HUES64 (cell line): ENCODE results near the gene CCDC91. TPM values are rescaled to one million over a fixed set of nuclear protein-coding genes. Genes with fewer than 3 reads are reported as not detected.

Experiments used
- H3K27ac ChIP-seq: 2 replicates; pipeline ENCODE4 v1.7.0; 2013; ENCODE audit warnings: low read depth, low read length, inconsistent platforms
- H3K27me3 ChIP-seq: 2 replicates; pipeline ENCODE4 v1.6.1; 2013; ENCODE audit warnings: mild to moderate bottlenecking, low read length; ENCODE audit not compliant: insufficient read depth
- H3K36me3 ChIP-seq: 2 replicates; pipeline ENCODE4 v1.6.1; 2013; ENCODE audit warnings: mild to moderate bottlenecking, low read length; ENCODE audit not compliant: insufficient read depth
- H3K4me1 ChIP-seq: 2 replicates; pipeline ENCODE4 v1.6.1; 2013; ENCODE audit warnings: mild to moderate bottlenecking, low read length, moderate library complexity; ENCODE audit not compliant: insufficient read depth
- H3K4me3 ChIP-seq: 2 replicates; pipeline ENCODE4 v1.5.1; 2013; ENCODE audit warnings: mild to moderate bottlenecking, low read length, moderate library complexity
- H3K9ac ChIP-seq: 2 replicates; pipeline ENCODE4 v1.6.1; 2013; ENCODE audit warnings: mild to moderate bottlenecking, low read depth, low read length
- H3K9me3 ChIP-seq: 2 replicates; pipeline ENCODE4 v1.6.1; 2013; ENCODE audit warnings: low read depth, low read length; ENCODE audit not compliant: insufficient read depth
- WGBS: fragments of 150-250, 120-280 bp; methylation state at CpG from one replicate; pipeline ENCODE4 v1.1.7; 2013; ENCODE audit warnings: missing lambda C conversion rate; 5-methylcytosine and 5-hydroxymethylcytosine counted together
- polyA plus RNA-seq, 2 experiments: library from polyadenylated mRNA; stranded (reverse); fragments of 50-300 nt; gene quantifications; one replicate each; pipeline ENCODE4 v1.2.3, GENCODE V29; 2013

Gene CCDC91, protein sequence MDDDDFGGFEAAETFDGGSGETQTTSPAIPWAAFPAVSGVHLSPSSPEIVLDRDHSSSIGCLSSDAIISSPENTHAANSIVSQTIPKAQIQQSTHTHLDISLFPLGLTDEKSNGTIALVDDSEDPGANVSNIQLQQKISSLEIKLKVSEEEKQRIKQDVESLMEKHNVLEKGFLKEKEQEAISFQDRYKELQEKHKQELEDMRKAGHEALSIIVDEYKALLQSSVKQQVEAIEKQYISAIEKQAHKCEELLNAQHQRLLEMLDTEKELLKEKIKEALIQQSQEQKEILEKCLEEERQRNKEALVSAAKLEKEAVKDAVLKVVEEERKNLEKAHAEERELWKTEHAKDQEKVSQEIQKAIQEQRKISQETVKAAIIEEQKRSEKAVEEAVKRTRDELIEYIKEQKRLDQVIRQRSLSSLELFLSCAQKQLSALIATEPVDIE
- polyA plus RNA-seq (2013, experiment 1 of 2), result 14.5 TPM
- polyA plus RNA-seq (2013, experiment 2 of 2), result 18.5 TPM

DNA sequence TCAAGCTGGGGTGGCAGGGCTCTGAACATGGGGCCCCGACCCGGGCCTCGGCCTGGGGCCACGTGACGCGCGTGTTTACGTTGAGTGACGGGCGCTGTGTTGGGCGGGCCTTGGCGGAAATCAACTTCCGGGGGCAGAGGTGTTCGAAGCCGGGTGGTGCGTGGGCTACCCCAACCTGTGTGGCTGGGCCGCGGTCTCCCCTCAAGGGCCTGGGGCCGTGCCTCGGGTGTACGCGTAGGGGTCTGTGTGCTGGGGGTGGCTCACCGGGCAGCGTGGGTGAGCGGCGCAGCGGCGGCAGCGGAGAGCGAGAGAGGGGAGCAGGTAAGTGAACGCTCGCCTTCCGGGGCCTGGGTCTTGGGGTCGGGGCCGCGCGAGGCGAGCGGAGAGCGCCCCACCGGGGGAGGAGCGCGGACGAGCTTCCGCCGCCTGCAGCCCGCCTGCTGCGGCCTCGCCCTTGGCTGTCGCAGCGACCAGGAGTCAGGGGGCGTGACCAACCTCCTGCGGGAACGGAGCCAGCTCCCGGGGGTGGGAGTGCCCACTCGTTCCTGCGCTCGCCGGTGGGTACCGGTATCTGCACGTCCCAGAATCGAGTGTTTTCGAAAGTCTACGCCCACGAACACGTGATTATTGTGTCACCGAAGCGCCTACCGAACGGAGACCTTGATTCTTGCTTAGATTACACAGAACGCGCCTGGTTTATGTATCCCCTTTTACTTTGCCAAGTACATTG is at the start of gene CCDC91:
TSS of gene CCDC91 (plus strand) at position 136 of the 730 bp plus-strand sequence. CDS start 66,760 bp downstream, outside the sequence.
- no peaks in the 10 kb centered on the region for H3K27me3 ChIP-seq
- no peaks in the 10 kb centered on the region for H3K36me3 ChIP-seq
- peak within 1 kb of the TSS; percentile 88 for H3K9ac ChIP-seq
- H3K9me3 ChIP-seq, result no peaks in the 10 kb centered on the region
- peaks cover 5% of the 10 kb centered on the region; the same call in 1 of the 2 replicates for H3K4me1 ChIP-seq
- peak within 1 kb of the TSS; percentile 25 for H3K27ac ChIP-seq
- peak within 1 kb of the TSS; percentile 98 for H3K4me3 ChIP-seq
- under 1% methylated on average over 72 of the region's 72 CpGs for WGBS

- WGBS, result 92% methylated on average over 8 of the region's 8 CpGs
- H3K36me3 ChIP-seq, result no peaks in the 10 kb centered on the region
Observed at GRCh38 chr12:28144059-28144458, 46.2 kb upstream of the CCDC91 start.

DNA sequence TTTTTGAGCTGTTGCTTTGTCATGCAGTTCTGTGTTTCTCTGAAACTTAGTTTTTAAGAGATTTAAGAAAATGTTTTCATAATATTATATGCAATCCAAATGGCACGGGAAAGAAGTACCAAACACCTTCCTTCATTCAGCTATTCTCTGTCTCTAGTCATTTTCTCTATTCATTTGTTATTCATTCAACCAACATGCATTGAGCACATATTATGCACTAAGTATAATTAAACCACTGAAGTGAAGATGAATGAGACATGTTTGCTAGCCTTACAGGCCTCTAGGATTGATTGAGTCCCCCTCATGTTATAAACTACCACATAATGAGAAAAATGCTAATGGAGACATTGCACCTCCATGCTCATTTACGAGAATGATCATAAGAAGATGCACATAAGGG is 45.7 kb upstream of the CCDC91 start:
- Histone ChIP-seq H3K4me1 (no peaks in the 10 kb centered on the region), H3K4me3 (no peak overlapping the region), H3K9me3 (no peaks in the 10 kb centered on the region), H3K9ac (no peak overlapping the region), H3K27ac (no peak overlapping the region), H3K36me3 (no peaks in the 10 kb centered on the region), H3K27me3 (no peaks in the 10 kb centered on the region)
- WGBS, result 100% methylated on average over 2 of the region's 2 CpGs

More at GRCh38 chr12:28144059-28144458, 46.2 kb upstream of the CCDC91 start:
- Histone ChIP-seq H3K4me1 (no peaks in the 10 kb centered on the region), H3K27me3 (no peaks in the 10 kb centered on the region), H3K4me3 (no peak overlapping the region), H3K9me3 (no peaks in the 10 kb centered on the region), H3K27ac (no peak overlapping the region), H3K9ac (no peak overlapping the region)

DNA sequence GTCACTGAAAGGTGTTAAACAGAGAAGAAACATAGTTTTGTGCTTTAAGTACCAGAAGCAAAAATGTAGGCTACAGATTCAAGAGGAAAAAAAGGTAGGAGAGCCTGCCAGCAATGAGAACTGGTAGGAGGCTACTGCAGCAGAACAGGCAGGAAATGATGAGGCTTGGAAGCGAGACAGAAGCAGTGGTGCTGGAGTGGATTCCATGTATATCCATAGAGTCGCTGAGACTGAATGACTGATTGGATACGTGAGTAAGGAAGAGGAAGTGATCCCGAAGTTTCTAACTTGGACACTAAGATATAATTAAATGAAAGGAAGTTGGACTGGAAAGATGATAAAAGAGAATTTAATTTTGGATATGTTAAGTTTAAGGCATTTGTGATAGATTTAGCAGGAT is 45.0 kb upstream of the CCDC91 start:
- no peaks in the 10 kb centered on the region for H3K27me3 ChIP-seq
- no peak overlapping the region for H3K4me3 ChIP-seq
- H3K36me3 ChIP-seq, result no peaks in the 10 kb centered on the region
- 95% methylated on average over 4 of the region's 4 CpGs for WGBS
- H3K4me1 ChIP-seq, result no peaks in the 10 kb centered on the region
- no peak overlapping the region for H3K9ac ChIP-seq
- H3K27ac ChIP-seq, result no peak overlapping the region
- H3K9me3 ChIP-seq, result no peaks in the 10 kb centered on the region

- Histone ChIP-seq H3K27ac (no peak overlapping the region), H3K9ac (no peak overlapping the region), H3K36me3 (no peaks in the 10 kb centered on the region), H3K9me3 (no peaks in the 10 kb centered on the region), H3K27me3 (no peaks in the 10 kb centered on the region), H3K4me1 (no peaks in the 10 kb centered on the region), H3K4me3 (no peak overlapping the region)
- 83% methylated on average over 1 of the region's 3 CpGs for WGBS
Observed at GRCh38 chr12:28149279-28149678, 41.0 kb upstream of the CCDC91 start.

GRCh38 chr12:28156362-28156761 is 33.9 kb upstream of the CCDC91 start:
- no peak overlapping the region for H3K27ac ChIP-seq
- WGBS, result 89% methylated on average over 1 of the region's 1 CpG
- H3K4me3 ChIP-seq, result no peak overlapping the region
- no peaks in the 10 kb centered on the region for H3K9me3 ChIP-seq
- no peak overlapping the region for H3K9ac ChIP-seq
- no peaks in the 10 kb centered on the region for H3K36me3 ChIP-seq
- no peaks in the 10 kb centered on the region for H3K27me3 ChIP-seq
- H3K4me1 ChIP-seq, result no peaks in the 10 kb centered on the region

GRCh38 chr12:28156804-28157203 is 33.5 kb upstream of the CCDC91 start:
- H3K9ac ChIP-seq, result no peak overlapping the region
- no peaks in the 10 kb centered on the region for H3K27me3 ChIP-seq
- H3K4me1 ChIP-seq, result no peaks in the 10 kb centered on the region
- no peaks in the 10 kb centered on the region for H3K9me3 ChIP-seq
- H3K4me3 ChIP-seq, result no peak overlapping the region
- 77% methylated on average over 7 of the region's 7 CpGs for WGBS
- H3K36me3 ChIP-seq, result no peaks in the 10 kb centered on the region
- no peak overlapping the region for H3K27ac ChIP-seq

DNA sequence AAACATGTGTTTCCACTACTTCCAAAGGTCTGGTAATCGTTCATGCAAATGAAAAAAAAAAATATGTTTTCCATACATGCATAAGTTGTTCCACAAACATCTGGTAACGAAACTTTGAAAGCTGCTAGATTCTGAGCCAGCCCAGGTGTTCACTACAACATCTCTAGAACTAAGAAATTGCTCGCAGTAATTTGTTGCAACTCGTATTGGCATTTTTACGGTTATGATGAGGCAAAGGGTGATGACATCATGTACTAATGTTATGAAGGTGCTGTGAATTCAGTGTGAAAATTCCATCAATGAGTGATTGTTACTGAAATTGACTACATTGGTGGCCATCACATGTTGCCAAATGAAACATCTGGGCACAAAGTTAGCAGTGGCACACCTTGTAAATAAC is 31.9 kb upstream of the CCDC91 start:
- H3K4me3 ChIP-seq, result no peak overlapping the region
- H3K27me3 ChIP-seq, result no peaks in the 10 kb centered on the region
- H3K27ac ChIP-seq, result no peak overlapping the region
- WGBS, result 99% methylated on average over 5 of the region's 5 CpGs
- H3K4me1 ChIP-seq, result no peaks in the 10 kb centered on the region
- H3K9ac ChIP-seq, result no peak overlapping the region
- no peaks in the 10 kb centered on the region for H3K36me3 ChIP-seq
- H3K9me3 ChIP-seq, result no peaks in the 10 kb centered on the region

DNA sequence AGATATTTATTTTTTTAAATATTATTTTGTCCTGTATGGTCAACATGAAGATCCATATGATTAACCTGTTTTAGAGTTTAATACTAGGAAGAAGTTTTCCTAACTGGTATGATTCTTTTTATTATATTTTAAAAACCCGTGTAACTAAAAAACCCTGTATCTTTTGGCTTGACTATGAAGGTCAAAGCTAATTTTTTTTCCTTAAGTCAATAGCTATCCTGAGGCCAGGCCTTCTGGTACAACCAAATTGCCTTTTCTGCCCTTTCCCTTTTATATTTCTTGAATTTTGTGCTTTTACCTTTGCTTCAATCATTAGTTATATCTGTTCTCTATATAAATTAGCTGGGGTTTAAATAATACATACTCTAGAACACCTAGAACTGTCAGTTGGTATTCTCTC is 30.6 kb upstream of the CCDC91 start:
- Histone ChIP-seq H3K9ac (no peak overlapping the region), H3K4me1 (no peaks in the 10 kb centered on the region), H3K27me3 (no peaks in the 10 kb centered on the region), H3K27ac (no peak overlapping the region), H3K9me3 (no peaks in the 10 kb centered on the region), H3K36me3 (no peaks in the 10 kb centered on the region), H3K4me3 (no peak overlapping the region)
- WGBS, result 83% methylated on average over 1 of the region's 1 CpG

DNA sequence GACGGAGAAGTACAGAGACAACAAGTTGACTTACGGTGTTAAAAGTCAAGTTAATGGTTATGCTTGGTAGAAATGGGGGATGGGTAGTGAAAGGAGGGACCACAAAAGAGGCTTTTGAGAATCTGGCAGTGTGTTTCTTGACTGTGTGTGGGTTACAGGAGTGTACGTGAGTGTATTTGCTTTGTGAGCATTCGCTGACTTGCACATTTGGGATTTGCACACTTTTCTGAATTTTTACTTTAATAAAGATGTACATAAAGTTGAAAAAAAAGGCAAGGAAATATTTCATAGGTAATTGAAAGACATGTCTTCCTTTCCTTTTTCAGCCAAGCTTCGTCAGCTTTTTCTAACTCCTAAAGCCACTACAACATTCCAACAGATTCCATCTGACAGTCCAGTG is 28.6 kb upstream of the CCDC91 start:
- H3K9ac ChIP-seq, result no peak overlapping the region
- no peaks in the 10 kb centered on the region for H3K27me3 ChIP-seq
- H3K36me3 ChIP-seq, result no peaks in the 10 kb centered on the region
- WGBS, result 97% methylated on average over 5 of the region's 5 CpGs
- no peak overlapping the region for H3K27ac ChIP-seq
- H3K4me1 ChIP-seq, result no peaks in the 10 kb centered on the region
- H3K9me3 ChIP-seq, result no peaks in the 10 kb centered on the region
- no peak overlapping the region for H3K4me3 ChIP-seq

DNA sequence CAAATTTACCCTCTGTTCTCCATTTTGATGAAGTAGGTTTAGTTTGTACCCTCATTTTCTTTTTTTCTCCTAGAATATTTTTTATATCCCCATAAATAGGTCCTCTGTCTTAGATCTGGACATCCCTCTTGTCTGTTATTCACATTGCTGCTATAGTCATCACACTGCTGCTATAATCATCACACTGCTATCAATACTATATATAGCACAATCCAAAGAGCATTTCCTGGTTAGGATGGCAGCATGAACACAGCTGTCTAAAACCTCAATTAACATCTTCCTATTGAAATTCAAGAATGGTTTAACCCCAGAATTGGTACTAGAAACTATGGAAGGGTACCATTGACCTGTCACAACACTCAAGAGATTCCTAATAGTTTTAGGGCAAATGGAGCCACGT is 27.6 kb upstream of the CCDC91 start:
- Histone ChIP-seq H3K36me3 (no peaks in the 10 kb centered on the region), H3K9ac (no peak overlapping the region), H3K4me1 (no peaks in the 10 kb centered on the region), H3K27ac (no peak overlapping the region), H3K9me3 (no peaks in the 10 kb centered on the region), H3K27me3 (no peaks in the 10 kb centered on the region), H3K4me3 (no peak overlapping the region)
- 85% methylated on average over 1 of the region's 1 CpG for WGBS
